ENCODE results near the gene IFT20. TPM values are rescaled to one million over a fixed set of nuclear protein-coding genes. Genes with fewer than 3 reads are reported as not detected.

Gene IFT20
- total RNA-seq, 2 experiments from 2014 or later = 52.6 to 53.1 TPM

DNA sequence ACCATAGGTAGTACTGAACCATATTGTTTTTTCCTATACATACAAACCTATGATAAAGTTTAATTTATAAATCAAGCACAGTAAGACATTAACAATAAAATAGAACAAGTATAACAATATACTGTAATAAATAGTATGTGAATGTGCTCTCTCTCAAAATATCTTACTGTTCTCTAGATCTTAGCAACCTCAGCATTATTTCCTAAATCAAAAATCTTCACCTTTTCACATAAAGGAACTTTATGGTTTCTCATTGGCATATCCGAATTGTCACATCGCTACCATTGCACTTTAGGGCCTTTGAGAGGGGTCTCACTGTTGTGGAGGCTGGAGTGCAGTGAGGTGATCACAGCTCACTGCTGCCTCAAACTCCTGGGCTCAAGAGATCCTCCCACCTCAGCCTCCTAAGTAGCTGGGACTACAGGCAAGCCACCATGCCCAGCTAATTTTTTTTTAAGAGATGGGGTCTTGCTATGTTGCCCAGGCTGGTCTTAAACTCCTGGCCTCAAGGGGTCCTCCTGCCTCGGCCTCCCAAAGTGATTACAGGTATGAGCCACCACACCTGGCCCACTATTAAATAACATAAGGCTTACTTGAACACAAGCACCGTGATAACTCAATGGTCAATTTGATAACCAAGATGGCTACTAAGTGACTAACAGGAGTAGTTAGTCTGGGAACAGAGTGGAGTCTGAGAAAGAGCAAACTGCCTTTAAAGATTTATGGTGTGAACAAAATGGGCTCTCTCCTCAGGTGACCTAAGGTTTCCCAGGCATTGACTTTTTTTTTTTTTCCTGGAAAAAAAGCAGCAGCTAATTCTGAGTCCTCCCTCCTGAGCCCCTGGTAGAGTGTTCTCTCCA, 19.2 kb downstream of the IFT20 start:
- Mint-ChIP-seq H3K36me3 (ENCODE audit: low read depth) (no peaks in the 10 kb centered on the region), H3K27me3 (no peaks in the 10 kb centered on the region), H3K9me3 (no peaks in the 10 kb centered on the region), H3K4me1 (ENCODE audit: low read depth) (peaks cover 24% of the 10 kb centered on the region), H3K4me3 (no peak overlapping the region), H3K27ac (no peak overlapping the region)
- ATAC-seq (ENCODE audit: poor library complexity) (no peak), DNase-seq (no peak)
- Histone ChIP-seq H3K4me1 (ENCODE audit: insufficient read depth, low read length) (peaks cover 20% of the 10 kb centered on the region), H3K36me3 (ENCODE audit: insufficient read depth, low read length) (no peaks in the 10 kb centered on the region), H3K27ac (ENCODE audit: low read depth in 1 of 2, low read length in 2 of 2) (no peak overlapping the region), H3K9me3 (ENCODE audit: control insufficient read depth in 1 of 2, insufficient read depth in 1 of 2, low read length in 2 of 2) (no peaks in the 10 kb centered on the region), H3K27me3 (ENCODE audit: control insufficient read depth in 1 of 2, insufficient read depth in 2 of 2, low read length in 2 of 2) (no peaks in the 10 kb centered on the region), H3K4me3 (ENCODE audit: low read length) (no peak overlapping the region)
- TF ChIP-seq, protein P1, sequence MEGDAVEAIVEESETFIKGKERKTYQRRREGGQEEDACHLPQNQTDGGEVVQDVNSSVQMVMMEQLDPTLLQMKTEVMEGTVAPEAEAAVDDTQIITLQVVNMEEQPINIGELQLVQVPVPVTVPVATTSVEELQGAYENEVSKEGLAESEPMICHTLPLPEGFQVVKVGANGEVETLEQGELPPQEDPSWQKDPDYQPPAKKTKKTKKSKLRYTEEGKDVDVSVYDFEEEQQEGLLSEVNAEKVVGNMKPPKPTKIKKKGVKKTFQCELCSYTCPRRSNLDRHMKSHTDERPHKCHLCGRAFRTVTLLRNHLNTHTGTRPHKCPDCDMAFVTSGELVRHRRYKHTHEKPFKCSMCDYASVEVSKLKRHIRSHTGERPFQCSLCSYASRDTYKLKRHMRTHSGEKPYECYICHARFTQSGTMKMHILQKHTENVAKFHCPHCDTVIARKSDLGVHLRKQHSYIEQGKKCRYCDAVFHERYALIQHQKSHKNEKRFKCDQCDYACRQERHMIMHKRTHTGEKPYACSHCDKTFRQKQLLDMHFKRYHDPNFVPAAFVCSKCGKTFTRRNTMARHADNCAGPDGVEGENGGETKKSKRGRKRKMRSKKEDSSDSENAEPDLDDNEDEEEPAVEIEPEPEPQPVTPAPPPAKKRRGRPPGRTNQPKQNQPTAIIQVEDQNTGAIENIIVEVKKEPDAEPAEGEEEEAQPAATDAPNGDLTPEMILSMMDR (IDR thresholded peaks at IDR 0.05) = no peak
- ChIA-PET CTCF (no interaction called here), POLR2A (no interaction called here)
- intact Hi-C loops (cut with DNase I, micrococcal nuclease) = loop anchor here in 1 of 2 experiments (5.0 kb wide), 1 partner anchor 274 kb away; the partner anchor contains the start of gene NLK

DNA sequence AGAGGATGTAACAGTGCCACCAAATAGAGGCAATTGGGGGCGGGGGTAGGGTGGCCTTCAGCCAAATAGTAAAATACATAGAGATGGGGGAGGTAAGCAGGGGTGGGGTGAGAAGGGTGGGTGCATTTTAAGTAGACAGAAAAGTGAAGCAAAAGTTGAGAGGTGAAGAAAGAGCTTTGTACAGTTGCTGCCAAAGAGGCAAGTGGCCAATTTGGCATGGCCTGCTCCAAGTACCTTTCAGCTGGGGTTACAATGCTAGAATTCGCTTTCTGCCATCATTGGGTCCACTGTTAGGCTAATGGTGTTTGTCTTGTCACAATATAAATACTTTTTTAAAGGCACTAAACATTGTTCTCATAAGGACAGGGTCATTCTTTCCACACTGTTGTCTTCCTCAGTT, 21.4 kb downstream of the IFT20 start:
- peaks cover 10% of the 10 kb centered on the region for H3K4me1 ChIP-seq (ENCODE audit: insufficient read depth, low read length)
- no peak overlapping the region for H3K27ac Mint-ChIP-seq
- no peak overlapping the region for H3K4me3 ChIP-seq (ENCODE audit: low read length)
- H3K4me3 Mint-ChIP-seq = no peak overlapping the region
- POLR2A ChIA-PET = no interaction called here
- H3K27me3 Mint-ChIP-seq = no peaks in the 10 kb centered on the region
- CTCF ChIA-PET = no interaction called here
- ATAC-seq (ENCODE audit: poor library complexity) = no peak
- peaks cover 9% of the 10 kb centered on the region for H3K4me1 Mint-ChIP-seq (ENCODE audit: low read depth)
- H3K27ac ChIP-seq (ENCODE audit: low read depth in 1 of 2, low read length in 2 of 2) = no peak overlapping the region
- no peak for DNase-seq
- TF ChIP-seq, protein P1 (IDR thresholded peaks at IDR 0.05) = no peak
- H3K9me3 ChIP-seq (ENCODE audit: control insufficient read depth in 1 of 2, insufficient read depth in 1 of 2, low read length in 2 of 2) = no peaks in the 10 kb centered on the region
- intact Hi-C loops (cut with DNase I, micrococcal nuclease) = no loop called here
- no peaks in the 10 kb centered on the region for H3K9me3 Mint-ChIP-seq
- no peaks in the 10 kb centered on the region for H3K27me3 ChIP-seq (ENCODE audit: control insufficient read depth in 1 of 2, insufficient read depth in 2 of 2, low read length in 2 of 2)
- H3K36me3 Mint-ChIP-seq (ENCODE audit: low read depth) = no peaks in the 10 kb centered on the region
- H3K36me3 ChIP-seq (ENCODE audit: insufficient read depth, low read length) = no peaks in the 10 kb centered on the region

DNA sequence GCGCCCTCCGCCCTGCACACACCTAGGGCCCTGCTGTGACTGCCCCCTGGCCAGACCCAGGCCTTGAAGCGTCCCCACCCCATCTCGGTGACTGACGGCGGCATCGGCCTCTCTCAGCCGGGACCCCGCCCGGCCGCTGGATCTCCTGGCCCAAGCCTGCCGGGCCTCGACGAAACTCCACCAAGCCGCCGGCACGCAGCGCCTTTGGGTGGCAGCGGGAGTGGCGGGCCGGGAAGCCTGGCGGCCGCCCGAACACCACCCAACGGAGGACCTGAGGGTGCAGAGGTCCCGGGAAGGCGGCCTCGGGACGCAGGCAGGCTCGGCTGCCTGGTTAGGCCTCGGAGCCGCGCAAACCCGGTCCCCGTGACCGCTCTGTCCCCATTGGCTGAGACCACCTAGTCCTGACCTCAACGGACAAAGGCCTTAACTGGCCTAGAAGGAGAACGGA, 28.3 kb downstream of the IFT20 start:
- Mint-ChIP-seq H3K27me3 (peaks cover 34% of the 10 kb centered on the region), H3K27ac (no peak overlapping the region), H3K4me1 (ENCODE audit: low read depth) (no peaks in the 10 kb centered on the region), H3K9me3 (no peaks in the 10 kb centered on the region), H3K36me3 (ENCODE audit: low read depth) (no peaks in the 10 kb centered on the region), H3K4me3 (no peak overlapping the region)
- intact Hi-C loops (cut with DNase I, micrococcal nuclease) = no loop called here
- no peak for ATAC-seq (ENCODE audit: poor library complexity)
- H3K4me3 ChIP-seq (ENCODE audit: low read length) = no peak overlapping the region
- ChIA-PET POLR2A (no interaction called here), CTCF (interaction anchor here (1.3 kb wide), 1 partner anchor 26 kb away, joined by 3 read pairs; no protein-coding TSS in a partner anchor)
- no peak overlapping the region for H3K27ac ChIP-seq (ENCODE audit: low read depth in 1 of 2, low read length in 2 of 2)
- peaks cover 0 to 8% of the 10 kb centered on the region in 2 experiments for H3K9me3 ChIP-seq (ENCODE audit: control insufficient read depth in 1 of 2, insufficient read depth in 1 of 2, low read length in 2 of 2)
- no peak for DNase-seq
- no peaks in the 10 kb centered on the region for H3K36me3 ChIP-seq (ENCODE audit: insufficient read depth, low read length)
- no peaks in the 10 kb centered on the region for H3K4me1 ChIP-seq (ENCODE audit: insufficient read depth, low read length)
- TF ChIP-seq, protein P1 (IDR thresholded peaks at IDR 0.05) = no peak
- peaks cover 14 to 21% of the 10 kb centered on the region in 2 experiments for H3K27me3 ChIP-seq (ENCODE audit: control insufficient read depth in 1 of 2, insufficient read depth in 2 of 2, low read length in 2 of 2)
